Left lobe of liver (tissue), 2 donors: ENCODE data around the gene SLC19A1. TPM values are rescaled to one million over a fixed set of nuclear protein-coding genes. Genes with fewer than 3 reads are reported as not detected.
A peak's percentile ranks its signal among the peaks of the same experiment; 100 is the strongest.

ENCODE experiments used
- ATAC-seq: fragments of 200-7000 bp; cut with Tn5 transposase; one replicate; pipeline ENCODE4 v1.9.1; 2020; ENCODE audit warnings: mild to moderate bottlenecking, moderate library complexity
- DNase-seq: peaks from one replicate; pipeline ENCODE4 v3.0.0-alpha.2; 2020; ENCODE audit warnings: low spot score
- total RNA-seq: library from RNA; stranded (reverse); gene quantifications from one replicate; pipeline ENCODE4 v1.2.1, GENCODE V29; 2021
- donor health status: DM: no; HTN: no; CAD: no; lungs with moderate emphysema.
- donor health status: DM: no; HTN: yes; CAD: no.

SLC19A1 gene
- 13.7 TPM for total RNA-seq

DNA sequence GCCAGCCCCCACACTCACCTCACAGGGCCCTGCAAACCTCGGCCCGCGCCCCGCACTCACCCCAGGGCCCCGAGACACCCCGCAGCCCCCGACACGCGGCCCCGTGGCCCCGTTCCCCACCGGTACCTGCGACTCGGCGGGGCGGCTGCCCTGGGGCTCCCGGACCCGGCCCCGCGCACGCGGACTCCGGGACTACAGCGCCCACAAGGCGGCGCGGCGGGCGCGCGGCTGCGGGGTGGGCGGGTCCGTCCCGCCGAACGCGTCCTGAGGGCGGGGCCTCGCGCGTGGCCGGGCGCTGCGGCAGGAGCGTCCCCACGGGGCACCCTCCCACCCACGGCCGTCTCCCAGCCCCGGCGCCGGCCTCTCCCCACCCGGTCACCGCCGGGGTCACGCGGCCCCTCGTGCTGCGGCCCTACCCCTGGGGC, at the start of gene SLC19A1:
Gene SLC19A1 (minus strand): TSS at position 199 of the 425 bp plus-strand sequence. CDS start 4,481 bp downstream, outside the sequence.
- peak; percentile 79 for DNase-seq
- ATAC-seq, result peak; percentile 87

DNA sequence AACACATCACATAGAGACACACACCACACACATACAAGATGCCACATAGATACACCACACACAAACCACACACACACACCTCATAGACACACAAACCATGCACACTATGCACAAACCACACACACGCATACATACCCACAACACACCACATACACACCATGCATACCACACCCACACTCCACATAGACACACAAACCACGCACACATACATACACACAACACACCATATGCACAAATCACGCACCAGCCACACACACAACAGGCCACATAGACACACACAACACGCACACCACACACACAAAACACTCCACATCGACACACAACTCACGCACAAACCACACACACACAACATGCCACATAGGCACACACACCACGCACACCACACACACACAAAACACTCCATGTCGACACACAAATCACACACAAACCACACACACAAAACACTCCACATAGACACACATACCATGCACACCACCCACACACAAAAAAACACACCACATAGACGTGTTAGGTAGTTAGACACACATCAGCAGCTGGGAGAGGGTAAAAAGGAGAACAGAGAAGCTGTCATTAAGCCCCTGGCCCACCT, 49.5 kb upstream of the SLC19A1 start:
- no peak for ATAC-seq
- no peak for DNase-seq

DNA sequence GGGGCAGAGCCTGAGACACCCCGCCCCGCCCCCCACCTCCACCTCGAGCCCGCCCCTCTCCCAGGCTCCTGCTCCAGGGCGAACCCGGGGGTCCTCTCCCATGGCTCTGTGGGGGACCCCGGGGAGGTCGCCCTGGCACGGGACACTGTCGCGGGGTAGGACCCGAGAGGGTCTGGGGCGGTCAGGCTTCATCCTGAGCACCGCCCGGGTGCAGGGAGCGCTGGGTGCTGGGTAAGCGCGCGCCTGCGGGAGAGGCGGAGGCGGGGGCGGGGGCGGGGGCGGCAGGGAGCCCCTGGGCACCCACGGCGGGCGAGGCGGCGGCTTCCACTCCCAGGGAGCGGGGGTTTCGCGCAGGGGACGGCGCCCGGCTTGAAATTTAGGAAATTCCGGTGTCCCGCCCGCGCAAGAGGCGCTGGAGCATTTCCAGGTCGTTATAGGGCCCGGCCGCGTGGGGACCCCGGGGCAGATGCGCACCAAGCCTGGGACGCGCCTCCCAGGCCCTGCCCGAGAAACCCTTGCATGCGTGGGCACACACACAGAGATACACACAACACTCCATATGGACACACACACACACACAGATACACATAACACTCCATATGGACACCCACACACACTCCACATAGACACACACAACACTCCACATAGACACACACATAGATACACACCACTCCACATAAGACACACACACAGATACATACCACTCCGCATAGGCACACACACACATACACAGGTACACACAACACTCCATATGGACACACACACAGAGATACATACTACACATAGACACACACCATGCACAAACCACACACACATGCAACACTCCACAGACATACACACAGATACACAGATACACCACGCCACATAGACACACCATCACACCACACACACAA, 48.7 kb upstream of the SLC19A1 start:
- ATAC-seq (peak; percentile 66), DNase-seq (no peak)

DNA sequence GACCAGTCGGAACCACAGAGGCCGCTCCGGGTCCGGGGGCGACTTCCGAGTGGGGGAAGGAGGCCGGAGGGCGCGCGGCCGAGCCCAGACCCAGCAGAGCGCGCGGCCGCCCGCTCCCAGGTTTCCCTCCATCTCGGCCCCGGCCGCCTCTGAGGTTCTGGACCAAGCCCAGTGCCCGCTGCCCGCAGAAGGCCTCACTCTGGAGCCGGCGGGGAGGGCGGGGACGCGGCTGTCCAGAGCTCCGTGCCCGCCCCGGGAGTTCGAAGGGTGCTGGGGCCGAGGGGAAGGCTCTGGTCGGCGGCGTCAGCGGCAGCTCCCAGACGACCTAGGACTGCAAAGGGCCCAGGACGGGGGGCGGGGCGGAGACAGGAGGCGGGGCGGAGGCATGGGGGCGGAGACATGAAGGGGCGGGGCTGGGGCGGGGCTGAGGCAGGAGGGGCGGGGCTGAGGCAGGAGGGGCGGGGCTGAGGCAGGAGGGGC, 48.0 kb upstream of the SLC19A1 start:
- ATAC-seq, result peak; percentile 92

DNA sequence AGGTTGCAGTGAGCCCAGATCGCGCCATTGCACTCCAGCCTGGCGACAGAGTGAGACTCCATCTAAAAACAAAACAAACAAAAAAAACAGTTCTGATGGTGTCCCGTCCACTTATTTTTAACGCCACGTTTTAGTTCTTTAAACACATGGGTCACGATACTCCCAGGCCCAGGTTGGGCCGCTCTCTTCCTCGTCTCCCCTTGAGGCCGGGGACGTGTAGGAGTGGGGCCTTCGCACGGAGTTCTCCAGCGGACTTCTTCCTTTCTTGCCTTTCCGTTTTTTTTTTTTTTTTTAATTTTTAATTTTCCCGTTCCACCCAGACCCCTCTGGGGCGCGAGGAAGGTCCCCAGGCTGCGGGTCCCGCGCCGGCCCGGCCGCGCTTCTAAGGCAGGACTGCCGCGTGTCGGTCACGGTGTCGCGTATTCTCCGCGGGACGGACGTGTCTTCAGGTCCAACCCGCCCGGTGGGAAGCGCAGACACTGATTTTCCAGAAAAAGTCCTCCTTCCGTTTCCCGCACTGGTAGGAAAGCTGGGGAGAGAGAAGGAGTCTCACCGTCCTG, 47.5 kb upstream of the SLC19A1 start:
- DNase-seq (peak; percentile 23), ATAC-seq (no peak)

More for the DNA sequence above, 48.0 kb upstream of the SLC19A1 start:
- peak; percentile 72 for DNase-seq

DNA sequence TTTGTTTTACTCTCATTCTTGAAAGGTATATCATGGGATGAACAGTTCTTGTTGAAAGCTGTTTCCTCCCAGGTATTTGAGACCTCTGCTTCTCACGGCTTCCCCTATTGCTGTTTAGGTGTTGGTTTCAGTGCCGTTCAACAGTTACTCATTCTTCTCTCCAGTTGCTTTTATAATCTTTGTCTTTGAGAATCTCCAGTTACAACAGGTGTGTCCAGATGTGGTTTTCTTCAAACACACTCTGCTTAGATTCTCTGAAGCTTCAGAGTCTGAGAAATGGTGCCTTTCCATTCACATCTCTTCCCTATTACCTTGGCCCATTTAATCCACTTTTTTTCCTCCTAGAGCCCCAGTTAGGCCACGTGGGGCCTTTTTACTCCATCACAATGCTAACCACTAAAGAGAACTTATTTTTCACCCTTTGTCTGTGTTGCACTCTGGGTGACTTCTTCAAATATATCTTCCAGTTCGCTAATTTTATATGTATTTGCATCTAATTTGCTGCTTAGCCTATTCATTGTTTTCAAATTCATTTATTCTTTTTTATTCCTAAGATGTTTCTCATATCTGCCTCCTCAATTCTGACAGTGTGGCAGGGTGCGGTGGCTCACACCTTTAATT, 46.7 kb upstream of the SLC19A1 start:
- DNase-seq (no peak), ATAC-seq (no peak)

DNA sequence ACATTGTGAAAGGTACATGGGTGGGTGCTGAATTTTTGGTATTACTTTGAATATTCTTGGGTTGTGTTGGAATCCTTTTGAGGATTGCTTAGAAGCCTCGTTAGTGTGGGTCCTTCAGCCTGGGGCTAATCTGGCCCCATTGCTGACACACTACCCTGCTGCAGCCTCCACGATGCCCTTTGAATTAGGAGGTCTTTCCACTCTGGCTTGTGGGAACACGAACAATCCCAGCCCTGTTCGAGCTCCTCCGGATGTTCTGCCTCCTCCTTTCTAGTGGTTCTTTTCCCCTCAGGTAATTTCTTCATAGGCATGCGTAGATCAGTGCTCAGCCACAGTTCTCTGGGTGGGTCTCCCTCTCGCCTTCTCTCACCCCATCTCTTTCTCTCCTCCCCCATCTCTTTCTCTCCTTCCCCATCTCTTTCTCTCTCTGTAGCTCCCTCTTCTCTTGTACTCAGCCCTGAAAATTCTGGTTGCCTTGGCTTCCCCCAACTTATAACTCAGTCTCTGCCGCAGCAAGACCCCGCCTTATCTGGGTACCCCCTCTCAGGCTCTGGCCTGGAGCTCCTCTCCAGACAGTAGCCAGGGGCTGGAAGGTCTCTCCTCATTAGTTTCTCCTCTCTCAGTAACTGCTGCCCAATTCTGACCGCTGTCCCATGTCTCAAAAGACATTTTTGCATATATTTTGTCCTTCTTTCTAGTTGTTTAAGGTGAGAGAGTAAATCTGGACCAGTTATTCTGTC, 46.0 kb upstream of the SLC19A1 start:
- DNase-seq (peak; percentile 14), ATAC-seq (no peak)

DNA sequence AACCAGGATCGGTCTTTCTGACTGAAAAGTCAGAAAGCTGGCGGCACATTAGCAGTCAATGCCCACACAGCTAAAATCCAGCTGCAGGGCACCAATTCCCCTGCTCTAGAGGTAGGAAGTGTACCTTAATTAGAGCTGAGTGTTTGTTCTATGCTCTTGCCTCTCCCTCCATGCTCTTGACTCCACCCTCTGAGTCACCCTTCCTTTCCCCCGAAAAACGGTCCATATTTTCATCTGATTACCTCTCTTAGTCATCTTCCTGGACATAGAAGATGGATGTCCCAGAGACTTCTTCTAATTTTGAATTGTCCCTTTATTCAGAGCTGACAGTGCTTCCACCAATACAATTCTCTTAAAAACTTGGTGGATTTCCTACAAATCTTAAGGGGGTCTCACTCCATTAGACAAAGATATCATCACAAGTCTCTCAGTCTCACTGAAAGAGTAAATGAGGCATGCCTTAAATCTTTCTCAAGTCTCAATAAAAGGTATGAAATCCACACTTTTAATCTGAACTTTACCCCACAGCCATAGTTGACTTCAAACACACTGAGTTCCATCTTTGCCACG, 44.1 kb upstream of the SLC19A1 start:
- DNase-seq (no peak), ATAC-seq (no peak)

DNA sequence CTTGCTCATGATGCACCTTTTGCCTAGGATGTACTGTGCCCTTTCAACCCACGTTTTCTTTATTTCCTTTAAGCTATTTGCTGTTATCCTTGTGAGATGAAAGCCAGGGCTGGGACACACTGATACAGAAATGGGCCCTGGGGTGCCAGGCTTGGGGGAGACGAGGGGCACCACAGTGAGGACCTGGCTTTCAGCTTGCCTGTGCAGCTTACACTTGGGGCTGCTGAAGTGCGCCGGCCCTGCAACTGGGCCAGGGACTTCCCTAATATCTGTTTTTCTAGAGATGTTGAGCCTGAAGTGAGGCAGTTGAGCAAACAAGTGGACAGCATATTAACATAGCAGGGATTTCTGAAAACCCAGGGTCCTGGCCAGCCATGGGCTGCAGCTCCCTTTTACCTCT, 42.5 kb upstream of the SLC19A1 start:
- DNase-seq (peak; percentile 16), ATAC-seq (no peak)

DNA sequence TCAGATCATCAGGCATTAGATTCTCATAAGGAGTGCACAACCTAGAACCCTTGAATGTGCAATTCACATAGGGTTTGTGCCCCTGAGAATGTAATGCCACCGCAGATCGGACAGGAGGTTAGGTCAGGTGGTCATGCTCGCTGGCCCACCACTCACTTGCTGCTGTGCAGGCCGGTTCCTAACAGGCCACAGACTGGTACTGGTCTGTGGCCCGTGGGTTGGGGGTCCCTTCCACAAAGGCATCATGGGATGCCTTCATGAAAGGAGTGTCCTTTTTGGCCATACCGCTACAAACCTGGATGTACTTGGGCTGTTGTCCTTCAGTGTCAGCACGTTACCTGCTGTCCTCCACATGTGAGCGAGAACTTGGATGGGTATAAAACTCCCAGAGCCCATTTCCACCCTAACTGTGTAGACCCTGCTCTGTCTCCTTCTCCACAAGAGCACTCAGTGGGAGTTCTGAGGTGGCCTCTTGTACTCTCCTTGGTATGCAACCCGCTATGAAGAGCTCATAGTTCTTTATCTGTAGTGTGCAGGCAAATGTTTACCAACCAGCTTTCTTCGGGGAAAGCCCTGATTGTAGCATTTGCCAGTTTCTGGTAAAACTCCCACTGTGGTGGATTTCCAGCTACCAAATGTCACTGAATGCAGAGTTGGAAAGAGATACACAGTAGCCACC, 41.7 kb upstream of the SLC19A1 start:
- ATAC-seq, result no peak
- DNase-seq, result no peak

DNA sequence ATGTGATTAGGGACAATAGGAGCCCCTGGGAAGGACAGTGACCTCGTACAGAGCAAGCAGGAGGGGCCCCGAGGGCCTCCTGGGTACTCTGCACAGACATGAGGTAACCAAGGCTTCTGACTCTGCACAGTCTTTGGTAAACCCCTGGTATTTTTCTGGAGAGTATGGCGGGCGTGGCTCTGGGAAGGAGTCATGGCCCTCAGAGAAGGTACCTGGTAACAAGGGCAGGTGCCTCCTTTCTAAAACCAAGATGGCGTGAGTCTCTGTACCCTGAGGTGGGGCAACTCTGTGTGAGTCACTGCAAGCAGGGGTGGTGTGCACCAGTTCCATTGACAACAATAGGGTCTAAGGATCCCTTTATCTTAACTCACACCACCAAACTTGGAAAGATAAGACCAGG, 39.9 kb upstream of the SLC19A1 start:
- ATAC-seq, result no peak
- no peak for DNase-seq

DNA sequence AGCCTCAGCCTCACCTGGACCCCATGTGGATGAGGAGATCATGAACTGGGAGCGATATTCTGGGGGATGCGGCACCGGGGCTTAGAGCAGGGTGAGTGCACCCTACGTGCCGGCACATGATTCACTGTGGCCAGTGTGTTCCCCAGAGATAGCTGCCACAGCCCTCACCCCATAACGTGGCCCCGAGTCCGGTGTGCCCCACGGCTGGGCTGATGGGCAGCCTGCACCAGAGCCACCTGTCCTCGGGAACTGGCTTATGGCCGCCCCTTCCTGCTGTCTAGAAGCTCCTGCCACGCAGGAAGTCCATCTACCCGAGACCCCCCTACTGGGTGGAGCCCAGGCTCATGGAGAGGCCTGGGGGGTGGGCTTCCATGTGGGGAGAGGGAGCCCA, 39.1 kb upstream of the SLC19A1 start:
- DNase-seq, result peak; percentile 37
- no peak for ATAC-seq

DNA sequence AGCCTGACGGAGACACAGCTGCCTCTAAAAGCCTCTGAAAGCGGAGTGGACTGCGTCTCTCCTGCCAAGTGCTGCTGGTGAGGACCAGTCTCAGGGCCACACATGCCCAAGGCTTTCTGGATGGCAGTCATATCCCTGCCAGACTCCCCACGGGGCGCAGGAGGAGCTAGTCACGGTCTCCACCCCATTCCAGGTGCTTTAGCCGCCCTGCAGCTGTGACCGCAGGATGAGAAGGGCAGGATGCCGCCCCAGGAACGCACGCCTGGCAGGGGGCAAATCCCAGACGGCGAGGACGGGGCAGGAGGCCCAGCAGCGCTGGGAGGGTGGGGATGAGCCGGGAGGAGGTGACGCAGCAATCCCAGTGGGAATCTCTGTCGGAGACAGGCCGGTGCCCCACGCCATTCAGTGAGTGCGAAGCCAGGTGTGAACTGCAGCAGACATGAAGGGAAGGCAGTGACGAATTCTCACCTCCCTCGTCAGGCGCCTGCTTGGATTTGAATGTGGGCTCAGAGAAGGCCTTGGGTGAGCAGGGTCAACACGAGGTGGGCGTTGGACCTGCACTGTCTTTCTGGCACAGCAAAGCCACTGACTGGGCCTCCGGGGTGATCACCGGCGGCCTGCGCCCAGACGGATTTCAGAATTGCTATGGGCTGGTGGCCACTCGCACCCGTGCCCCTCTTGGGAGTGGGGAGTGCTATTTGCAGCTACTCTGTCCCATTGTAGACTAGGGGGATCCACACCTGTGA, 38.5 kb upstream of the SLC19A1 start:
- DNase-seq (peak; percentile 33), ATAC-seq (no peak)

DNA sequence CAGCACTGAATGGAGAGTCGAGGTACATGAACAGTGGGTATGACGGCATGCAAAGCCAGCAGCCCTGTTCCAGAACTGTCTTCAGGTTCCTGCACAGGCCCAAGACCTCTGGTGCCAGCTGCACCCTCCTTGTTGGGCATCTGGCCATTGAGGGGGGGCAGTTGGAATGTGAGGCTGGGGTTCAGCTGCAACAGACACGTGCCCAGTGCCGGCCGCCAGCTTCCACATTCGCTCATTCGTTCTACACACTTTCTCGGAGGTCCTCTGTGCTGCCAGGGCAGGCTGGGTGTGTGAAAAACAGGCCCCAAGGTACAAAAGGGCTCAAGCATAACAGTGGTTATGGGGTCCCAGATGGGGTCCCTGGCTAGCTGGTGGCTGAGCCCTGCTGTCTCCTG, 37.9 kb upstream of the SLC19A1 start:
- ATAC-seq (no peak), DNase-seq (peak; percentile 31)

DNA sequence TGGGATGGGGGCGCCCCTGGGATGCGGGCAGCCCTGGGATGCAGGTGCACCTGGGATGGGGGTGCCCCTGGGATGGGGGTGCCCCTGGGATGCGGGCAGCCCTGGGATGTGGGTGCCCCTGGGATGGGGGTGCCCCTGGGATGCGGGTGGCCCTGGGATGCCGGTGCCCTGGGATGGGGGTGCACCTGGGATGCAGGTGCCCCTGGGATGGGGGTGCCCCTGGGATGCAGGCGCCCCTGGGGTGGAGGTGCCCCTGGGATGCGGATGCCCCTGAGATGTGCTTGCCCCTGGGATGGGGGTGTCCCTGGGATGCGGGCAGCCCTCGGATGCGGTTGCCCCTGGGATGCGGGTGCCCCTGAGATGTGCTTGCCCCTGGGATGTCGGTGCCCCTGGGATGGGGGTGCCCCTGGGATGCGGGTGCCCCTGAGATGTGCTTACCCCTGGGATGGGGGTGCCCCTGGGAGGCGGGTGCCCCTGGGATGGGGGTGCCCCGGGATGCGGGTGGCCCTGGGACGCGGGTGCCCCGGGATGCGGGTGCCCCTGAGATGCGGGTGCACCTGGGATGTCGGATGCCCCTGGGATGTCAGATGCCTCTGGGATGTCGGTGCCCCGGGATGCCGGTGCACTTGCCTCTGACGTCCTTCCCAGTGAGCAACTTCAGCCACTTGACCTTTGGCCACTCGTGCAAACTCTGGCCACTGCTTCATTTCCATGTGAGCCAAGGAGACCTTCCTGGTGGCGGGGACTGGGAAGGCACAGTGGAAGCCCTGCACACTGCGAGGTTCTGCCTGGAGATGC, 37.3 kb upstream of the SLC19A1 start:
- ATAC-seq, result peak; percentile 66

DNA sequence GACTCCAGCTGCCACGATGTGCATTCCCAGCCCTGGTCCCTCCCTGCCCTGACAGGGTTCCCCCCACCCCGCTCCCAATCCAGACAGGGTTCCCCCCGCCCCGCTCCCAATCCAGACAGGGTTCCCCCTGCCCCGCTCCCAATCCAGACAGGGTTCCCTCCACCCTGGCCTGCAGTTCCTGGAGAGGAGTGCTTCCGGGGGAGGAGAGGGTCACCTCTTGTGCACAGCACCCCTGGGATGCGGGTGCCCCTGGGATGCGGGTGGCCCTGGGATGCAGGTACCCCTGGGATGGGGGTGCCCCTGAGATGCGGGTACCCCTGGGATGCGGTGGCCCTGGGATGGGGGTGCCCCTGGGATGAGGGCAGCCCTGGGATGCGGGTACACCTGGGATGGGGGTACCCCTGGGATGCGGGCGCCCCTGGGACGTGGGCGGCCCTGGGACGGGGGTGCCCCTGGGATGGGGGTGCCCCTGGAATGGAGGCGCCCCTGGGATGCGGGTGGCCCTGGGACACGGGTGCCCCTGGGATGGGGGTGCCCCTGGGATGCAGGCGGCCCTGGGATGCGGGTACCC, 36.7 kb upstream of the SLC19A1 start:
- DNase-seq (peak; percentile 28), ATAC-seq (no peak)

More for the DNA sequence above, 37.3 kb upstream of the SLC19A1 start:
- peak; percentile 44 for DNase-seq

DNA sequence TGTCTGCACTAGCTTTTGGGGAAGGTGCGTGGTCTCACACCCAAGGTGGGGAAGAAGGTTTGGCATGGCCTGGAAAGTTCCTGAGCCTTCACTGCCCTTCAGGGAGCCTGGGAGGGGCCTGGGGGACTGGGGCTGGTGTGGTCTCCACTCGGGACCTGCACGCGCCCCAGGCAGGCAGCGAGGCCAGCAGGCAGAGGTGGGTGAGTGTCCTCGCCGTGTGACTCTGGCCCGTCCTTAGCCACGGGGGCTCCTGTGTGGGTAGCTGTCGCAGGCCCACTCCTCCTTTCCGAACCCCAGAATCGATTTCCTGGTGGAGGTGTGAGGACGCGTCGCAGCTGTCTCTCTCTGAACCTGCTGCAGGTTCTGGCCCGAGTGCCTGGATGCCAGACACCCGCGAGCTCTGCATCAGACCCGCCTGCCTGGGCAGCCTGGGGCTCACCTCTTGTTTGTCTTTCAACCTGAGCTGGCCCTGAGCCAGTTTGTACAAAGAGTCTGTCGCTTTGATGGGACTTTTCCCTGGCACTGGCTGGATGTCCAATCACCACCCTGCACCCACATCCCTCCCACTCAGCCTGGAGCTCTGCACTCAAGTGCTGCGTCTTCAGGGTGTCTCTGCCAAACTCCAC, 36.0 kb upstream of the SLC19A1 start:
- peak; percentile 41 for DNase-seq
- peak; percentile 32 for ATAC-seq
